SK-N-SH (cell line): ENCODE results near the gene C11orf42.

Source experiments
- EP300 ChIP-seq, 2 experiments: IDR thresholded peaks; 2 replicates each; pipeline versions ENCODE4 v1.4.0 to v1.6.1; 2012; ENCODE audit warnings: borderline replicate concordance in 1 of 2, low read depth in 1 of 2, low read length in 1 of 2
- PBX3 ChIP-seq: IDR thresholded peaks from 2 replicates; pipeline ENCODE4; 2012

DNA sequence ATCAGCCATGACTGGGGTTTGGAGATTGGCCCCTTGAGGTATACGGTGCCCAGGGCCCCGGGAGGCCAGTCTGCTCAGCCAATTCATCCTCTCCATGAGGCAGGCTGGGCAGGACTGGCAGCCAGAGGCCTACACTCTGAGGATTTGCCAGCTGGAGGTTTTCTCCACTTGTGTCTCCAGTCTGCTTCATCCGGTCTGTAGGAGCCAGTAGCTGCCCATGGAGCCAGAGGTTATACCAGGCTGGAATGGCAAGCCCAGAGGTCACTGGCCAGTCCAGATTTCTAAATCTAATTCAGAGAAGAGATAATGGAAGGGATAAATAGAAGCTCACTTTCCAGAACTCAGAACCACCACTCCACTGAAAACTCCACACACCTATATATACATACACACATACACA is 19.1 kb downstream of the C11orf42 start:
- TF ChIP-seq EP300 (IDR thresholded peaks at IDR 0.05; ENCODE audit: borderline replicate concordance in 1 of 2, low read depth in 1 of 2, low read length in 1 of 2) = no peak
- TF ChIP-seq PBX3 = no peak
